GM23338 (cell line): ENCODE data around the gene ZNF543. TPM values are rescaled to one million over a fixed set of nuclear protein-coding genes. Genes with fewer than 3 reads are reported as not detected.

Experiments used
- ATAC-seq: fragments of 200-7000 bp; cut with Tn5 transposase; 3 replicates; pipeline ENCODE4 v1.9.1; 2020
- DNase-seq: peaks from one replicate; pipeline ENCODE4 v3.0.0-alpha.2; 2015; ENCODE audit warnings: low spot score
- H2AFZ ChIP-seq: fragments of 200-600 bp; sonication (generic); 2 replicates; pipeline ENCODE4 v1.8.0; 2016; ENCODE audit warnings: antibody characterized with exemption, mild to moderate bottlenecking, moderate library complexity
- H3F3A ChIP-seq: fragments of 200-600 bp; sonication (generic); replicated peaks from 2 replicates; pipeline ENCODE4 v1.8.0; 2017; ENCODE audit warnings: antibody characterized with exemption, mixed run types, low read depth
- H3K27ac ChIP-seq: fragments of 200-600 bp; sonication (generic); 2 replicates; pipeline ENCODE4 v1.6.1; 2016; ENCODE audit warnings: low read depth
- H3K27me3 ChIP-seq: fragments of 200-600 bp; sonication (generic); 2 replicates; pipeline ENCODE4 v1.8.0; 2016; ENCODE audit warnings: mild to moderate bottlenecking, mixed run types, moderate library complexity; ENCODE audit not compliant: insufficient read depth
- H3K36me3 ChIP-seq: fragments of 200-600 bp; sonication (generic); 2 replicates; pipeline ENCODE4 v1.8.0; 2016; ENCODE audit warnings: mild to moderate bottlenecking; ENCODE audit not compliant: insufficient read depth
- H3K4me1 ChIP-seq: fragments of 200-600 bp; sonication (generic); 2 replicates; pipeline ENCODE4 v1.8.0; 2016; ENCODE audit warnings: mild to moderate bottlenecking, moderate library complexity; ENCODE audit not compliant: insufficient read depth
- H3K4me2 ChIP-seq: fragments of 200-600 bp; sonication (generic); 2 replicates; pipeline ENCODE4 v1.7.1; 2017; ENCODE audit warnings: mixed run types
- H3K4me3 ChIP-seq: fragments of 200-600 bp; sonication (generic); 2 replicates; pipeline ENCODE4 v1.6.1; 2016; ENCODE audit warnings: mixed run types
- H3K79me2 ChIP-seq: fragments of 200-600 bp; sonication (generic); replicated peaks from 2 replicates; pipeline ENCODE4 v1.8.0; 2017; ENCODE audit warnings: mild to moderate bottlenecking; ENCODE audit not compliant: insufficient read depth
- H3K9me2 ChIP-seq: fragments of 200-600 bp; sonication (generic); 2 replicates; pipeline ENCODE4 v1.8.0; 2017; ENCODE audit not compliant: insufficient read depth
- H4K20me1 ChIP-seq: fragments of 200-600 bp; sonication (generic); replicated peaks from 2 replicates; pipeline ENCODE4 v1.8.0; 2017; ENCODE audit warnings: mild to moderate bottlenecking; ENCODE audit not compliant: insufficient read depth
- H3K27ac Mint-ChIP-seq: 2 replicates; pipeline ENCODE4 v1.8.0; 2020; ENCODE audit warnings: inconsistent platforms, mild to moderate bottlenecking, moderate library complexity, mixed read lengths
- H3K27me3 Mint-ChIP-seq: 3 replicates; pipeline ENCODE4 v1.8.0; 2022; ENCODE audit warnings: low read depth, mild to moderate bottlenecking, moderate library complexity, mixed read lengths, inconsistent platforms; ENCODE audit not compliant: insufficient read depth, poor library complexity
- H3K36me3 Mint-ChIP-seq: 3 replicates; pipeline ENCODE4 v1.8.0; 2021; ENCODE audit warnings: low read depth, mild to moderate bottlenecking, inconsistent platforms, moderate library complexity, mixed read lengths
- H3K4me1 Mint-ChIP-seq: 3 replicates; pipeline ENCODE4 v1.8.0; 2020; ENCODE audit warnings: mild to moderate bottlenecking, inconsistent platforms, mixed read lengths
- H3K4me3 Mint-ChIP-seq: 3 replicates; pipeline ENCODE4 v1.8.0; 2021; ENCODE audit warnings: moderate library complexity, mild to moderate bottlenecking, inconsistent platforms, mixed read lengths
- H3K9me3 Mint-ChIP-seq: 3 replicates; pipeline ENCODE4 v1.8.0; 2020; ENCODE audit warnings: moderate library complexity, mild to moderate bottlenecking, inconsistent platforms, mixed read lengths
- ETS1 ChIP-seq: IDR thresholded peaks from 2 replicates; pipeline ENCODE4 v1.6.1; 2016; ENCODE audit warnings: antibody characterized with exemption
- EZH2phosphoT487 ChIP-seq: fragments of 200-600 bp; sonication (generic); IDR thresholded peaks from one replicate; pipeline ENCODE4 v1.8.1; 2018; ENCODE audit warnings: antibody characterized with exemption; ENCODE audit not compliant: unreplicated experiment
- JUNB ChIP-seq: IDR thresholded peaks from one replicate; pipeline ENCODE4 v1.6.1; 2016; ENCODE audit warnings: antibody characterized with exemption; ENCODE audit not compliant: unreplicated experiment
- NANOG ChIP-seq: IDR thresholded peaks from 2 replicates; pipeline ENCODE4 v1.6.1; 2016; ENCODE audit warnings: antibody characterized with exemption, borderline replicate concordance
- POLR2AphosphoS5 ChIP-seq: IDR thresholded peaks from 2 replicates; pipeline ENCODE4 v1.6.1; 2016; ENCODE audit warnings: antibody characterized with exemption, low read depth
- STAT1 ChIP-seq: IDR thresholded peaks from one replicate; pipeline ENCODE4 v1.6.1; 2016; ENCODE audit warnings: antibody characterized with exemption; ENCODE audit not compliant: unreplicated experiment
- ZNF114 ChIP-seq: fragments of 250-450 bp; sonication (Bioruptor Pico); IDR thresholded peaks from 2 replicates; pipeline ENCODE4 v1.5.0; 2020; ENCODE audit warnings: mild to moderate bottlenecking, moderate library complexity
- ZNF331 ChIP-seq: fragments of 250-450 bp; sonication (Bioruptor Pico); IDR thresholded peaks from 2 replicates; pipeline ENCODE4 v1.5.0; 2020; ENCODE audit warnings: low read depth, mild to moderate bottlenecking, moderate library complexity
- polyA plus RNA-seq: library from polyadenylated mRNA; unstranded; fragments of >200 nt; fragmentation: Nextera tagmentation; extraction: Ambion mirVana; gene quantifications from 2 replicates; pipeline ENCODE4 v1.2.1, GENCODE V29; 2016
- total RNA-seq: library from RNA; depleted of rRNA; stranded (reverse); fragments of >200 nt; shearing (Covaris generic); gene quantifications from 2 replicates; pipeline ENCODE4 v1.2.3, GENCODE V29; 2014
- TF ChIP-seq, protein P1 (sequence below): fragments of 250-450 bp; sonication (Bioruptor Pico); IDR thresholded peaks from 2 replicates; pipeline ENCODE4 v1.5.0; 2020; ENCODE audit warnings: mild to moderate bottlenecking, moderate library complexity
- TF ChIP-seq, protein P2 (sequence below), 2 experiments: fragments of 200-600 bp in 1 of 2; sonication (generic) in 1 of 2; conservative IDR thresholded peaks; 2 replicates each; pipeline versions ENCODE4 v1.5.1 to v1.6.1; 2016 to 2017; ENCODE audit warnings: antibody characterized with exemption in 2 of 2, low read depth in 2 of 2, mild to moderate bottlenecking in 2 of 2, moderate library complexity in 1 of 2

The ZNF543 gene
- total and polyA plus RNA-seq, 2 experiments from 2014 or later: 2.4 to 10.3 TPM

DNA sequence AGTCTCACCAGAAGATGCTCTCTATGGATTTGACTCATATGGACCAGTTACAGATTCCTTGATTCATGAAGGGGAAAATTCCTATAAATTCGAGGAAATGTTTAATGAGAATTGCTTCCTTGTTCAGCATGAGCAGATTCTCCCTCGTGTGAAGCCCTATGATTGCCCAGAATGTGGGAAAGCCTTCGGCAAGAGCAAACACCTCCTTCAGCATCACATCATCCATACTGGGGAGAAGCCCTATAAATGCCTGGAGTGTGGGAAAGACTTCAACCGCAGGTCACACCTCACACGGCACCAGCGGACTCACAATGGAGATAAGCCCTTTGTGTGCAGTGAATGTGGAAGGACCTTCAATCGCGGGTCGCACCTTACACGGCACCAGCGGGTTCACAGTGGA is 29.3 kb upstream of the ZNF543 start (continued):
- TF ChIP-seq, protein P1, sequence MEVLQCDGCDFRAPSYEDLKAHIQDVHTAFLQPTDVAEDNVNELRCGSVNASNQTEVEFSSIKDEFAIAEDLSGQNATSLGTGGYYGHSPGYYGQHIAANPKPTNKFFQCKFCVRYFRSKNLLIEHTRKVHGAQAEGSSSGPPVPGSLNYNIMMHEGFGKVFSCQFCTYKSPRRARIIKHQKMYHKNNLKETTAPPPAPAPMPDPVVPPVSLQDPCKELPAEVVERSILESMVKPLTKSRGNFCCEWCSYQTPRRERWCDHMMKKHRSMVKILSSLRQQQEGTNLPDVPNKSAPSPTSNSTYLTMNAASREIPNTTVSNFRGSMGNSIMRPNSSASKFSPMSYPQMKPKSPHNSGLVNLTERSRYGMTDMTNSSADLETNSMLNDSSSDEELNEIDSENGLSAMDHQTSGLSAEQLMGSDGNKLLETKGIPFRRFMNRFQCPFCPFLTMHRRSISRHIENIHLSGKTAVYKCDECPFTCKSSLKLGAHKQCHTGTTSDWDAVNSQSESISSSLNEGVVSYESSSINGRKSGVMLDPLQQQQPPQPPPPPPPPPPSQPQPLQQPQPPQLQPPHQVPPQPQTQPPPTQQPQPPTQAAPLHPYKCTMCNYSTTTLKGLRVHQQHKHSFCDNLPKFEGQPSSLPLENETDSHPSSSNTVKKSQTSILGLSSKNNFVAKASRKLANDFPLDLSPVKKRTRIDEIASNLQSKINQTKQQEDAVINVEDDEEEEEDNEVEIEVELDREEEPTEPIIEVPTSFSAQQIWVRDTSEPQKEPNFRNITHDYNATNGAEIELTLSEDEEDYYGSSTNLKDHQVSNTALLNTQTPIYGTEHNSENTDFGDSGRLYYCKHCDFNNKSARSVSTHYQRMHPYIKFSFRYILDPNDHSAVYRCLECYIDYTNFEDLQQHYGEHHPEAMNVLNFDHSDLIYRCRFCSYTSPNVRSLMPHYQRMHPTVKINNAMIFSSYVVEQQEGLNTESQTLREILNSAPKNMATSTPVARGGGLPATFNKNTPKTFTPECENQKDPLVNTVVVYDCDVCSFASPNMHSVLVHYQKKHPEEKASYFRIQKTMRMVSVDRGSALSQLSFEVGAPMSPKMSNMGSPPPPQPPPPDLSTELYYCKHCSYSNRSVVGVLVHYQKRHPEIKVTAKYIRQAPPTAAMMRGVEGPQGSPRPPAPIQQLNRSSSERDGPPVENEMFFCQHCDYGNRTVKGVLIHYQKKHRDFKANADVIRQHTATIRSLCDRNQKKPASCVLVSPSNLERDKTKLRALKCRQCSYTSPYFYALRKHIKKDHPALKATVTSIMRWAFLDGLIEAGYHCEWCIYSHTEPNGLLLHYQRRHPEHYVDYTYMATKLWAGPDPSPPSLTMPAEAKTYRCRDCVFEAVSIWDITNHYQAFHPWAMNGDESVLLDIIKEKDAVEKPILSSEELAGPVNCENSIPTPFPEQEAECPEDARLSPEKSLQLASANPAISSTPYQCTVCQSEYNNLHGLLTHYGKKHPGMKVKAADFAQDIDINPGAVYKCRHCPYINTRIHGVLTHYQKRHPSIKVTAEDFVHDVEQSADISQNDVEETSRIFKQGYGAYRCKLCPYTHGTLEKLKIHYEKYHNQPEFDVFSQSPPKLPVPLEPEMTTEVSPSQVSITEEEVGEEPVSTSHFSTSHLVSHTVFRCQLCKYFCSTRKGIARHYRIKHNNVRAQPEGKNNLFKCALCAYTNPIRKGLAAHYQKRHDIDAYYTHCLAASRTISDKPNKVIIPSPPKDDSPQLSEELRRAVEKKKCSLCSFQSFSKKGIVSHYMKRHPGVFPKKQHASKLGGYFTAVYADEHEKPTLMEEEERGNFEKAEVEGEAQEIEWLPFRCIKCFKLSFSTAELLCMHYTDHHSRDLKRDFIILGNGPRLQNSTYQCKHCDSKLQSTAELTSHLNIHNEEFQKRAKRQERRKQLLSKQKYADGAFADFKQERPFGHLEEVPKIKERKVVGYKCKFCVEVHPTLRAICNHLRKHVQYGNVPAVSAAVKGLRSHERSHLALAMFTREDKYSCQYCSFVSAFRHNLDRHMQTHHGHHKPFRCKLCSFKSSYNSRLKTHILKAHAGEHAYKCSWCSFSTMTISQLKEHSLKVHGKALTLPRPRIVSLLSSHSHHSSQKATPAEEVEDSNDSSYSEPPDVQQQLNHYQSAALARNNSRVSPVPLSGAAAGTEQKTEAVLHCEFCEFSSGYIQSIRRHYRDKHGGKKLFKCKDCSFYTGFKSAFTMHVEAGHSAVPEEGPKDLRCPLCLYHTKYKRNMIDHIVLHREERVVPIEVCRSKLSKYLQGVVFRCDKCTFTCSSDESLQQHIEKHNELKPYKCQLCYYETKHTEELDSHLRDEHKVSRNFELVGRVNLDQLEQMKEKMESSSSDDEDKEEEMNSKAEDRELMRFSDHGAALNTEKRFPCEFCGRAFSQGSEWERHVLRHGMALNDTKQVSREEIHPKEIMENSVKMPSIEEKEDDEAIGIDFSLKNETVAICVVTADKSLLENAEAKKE (CRISPR knock-in tag): no peak
- TF ChIP-seq, protein P2, sequence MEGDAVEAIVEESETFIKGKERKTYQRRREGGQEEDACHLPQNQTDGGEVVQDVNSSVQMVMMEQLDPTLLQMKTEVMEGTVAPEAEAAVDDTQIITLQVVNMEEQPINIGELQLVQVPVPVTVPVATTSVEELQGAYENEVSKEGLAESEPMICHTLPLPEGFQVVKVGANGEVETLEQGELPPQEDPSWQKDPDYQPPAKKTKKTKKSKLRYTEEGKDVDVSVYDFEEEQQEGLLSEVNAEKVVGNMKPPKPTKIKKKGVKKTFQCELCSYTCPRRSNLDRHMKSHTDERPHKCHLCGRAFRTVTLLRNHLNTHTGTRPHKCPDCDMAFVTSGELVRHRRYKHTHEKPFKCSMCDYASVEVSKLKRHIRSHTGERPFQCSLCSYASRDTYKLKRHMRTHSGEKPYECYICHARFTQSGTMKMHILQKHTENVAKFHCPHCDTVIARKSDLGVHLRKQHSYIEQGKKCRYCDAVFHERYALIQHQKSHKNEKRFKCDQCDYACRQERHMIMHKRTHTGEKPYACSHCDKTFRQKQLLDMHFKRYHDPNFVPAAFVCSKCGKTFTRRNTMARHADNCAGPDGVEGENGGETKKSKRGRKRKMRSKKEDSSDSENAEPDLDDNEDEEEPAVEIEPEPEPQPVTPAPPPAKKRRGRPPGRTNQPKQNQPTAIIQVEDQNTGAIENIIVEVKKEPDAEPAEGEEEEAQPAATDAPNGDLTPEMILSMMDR (conservative IDR thresholded peaks at IDR 0.05; ENCODE audit: low read depth in 2 of 2): no peak
- TF ChIP-seq JUNB (no peak), STAT1 (no peak), ZNF114 (CRISPR knock-in tag) (no peak)

- Mint-ChIP-seq H3K4me1 (no peaks in the 10 kb centered on the region), H3K36me3 (peaks cover 89% of the 10 kb centered on the region), H3K4me3 (no peak overlapping the region), H3K9me3 (no peaks in the 10 kb centered on the region), H3K27me3 (no peaks in the 10 kb centered on the region), H3K27ac (no peak overlapping the region)
- no peak for DNase-seq
- H3K9me2 ChIP-seq: no peaks in the 10 kb centered on the region
- no peak overlapping the region for H3K27ac ChIP-seq
- H3K4me3 ChIP-seq: no peak overlapping the region
- H3F3A ChIP-seq: no peaks in the 10 kb centered on the region; the same call in 1 of the 2 replicates
- peaks cover 92% of the 10 kb centered on the region for H3K79me2 ChIP-seq
- no peak for ATAC-seq
- H3K4me1 ChIP-seq: no peaks in the 10 kb centered on the region
- H4K20me1 ChIP-seq: peaks cover 38% of the 10 kb centered on the region
- H3K36me3 ChIP-seq: peaks cover 59% of the 10 kb centered on the region
- H3K27me3 ChIP-seq: no peaks in the 10 kb centered on the region
- H3K4me2 ChIP-seq: no peak overlapping the region
- H2AFZ ChIP-seq: no peak overlapping the region
- TF ChIP-seq ETS1 (no peak), ZNF114 (CRISPR knock-in tag) (no peak), STAT1 (no peak), POLR2AphosphoS5 (no peak), JUNB (no peak), ZNF331 (CRISPR knock-in tag) (no peak), EZH2phosphoT487 (no peak), NANOG (no peak)
- TF ChIP-seq, protein P2 (conservative IDR thresholded peaks at IDR 0.05; ENCODE audit: low read depth in 2 of 2): no peak
Measured at GRCh38 chr19:57292547-57292946, 27.7 kb upstream of the ZNF543 start.
